Hematopoietic multipotent progenitor cell treated with erythropoietin and hydrocortisone succinate and interleukin-3 and kit ligand, for 8 days (in vitro differentiated cells): Measurements from ENCODE around the gene TRPC1.
"Not testable (repeated sequence)": the region's sequence is repeated elsewhere in the genome, so short reads cannot be mapped to it uniquely, and the experiment has no call there.

Experiments
- DNase-seq: peaks from one replicate; pipeline ENCODE4 v3.0.0-alpha.2; 2015

Gene TRPC1

GRCh38 chr3:142723968-142724681 lies at the start of gene TRPC1:
TRPC1 (plus strand) TSS chr3:142724034; CDS start chr3:142724560, 526 bp downstream.
- peak; percentile 79 for DNase-seq

GRCh38 chr3:142676151-142676550 lies 47.7 kb upstream of the TRPC1 start:
- DNase-seq, result no peak

GRCh38 chr3:142680710-142681109 lies 43.1 kb upstream of the TRPC1 start:
- no peak for DNase-seq

GRCh38 chr3:142690613-142691012 lies 33.2 kb upstream of the TRPC1 start:
- DNase-seq, result no peak

GRCh38 chr3:142691527-142691926 lies 32.3 kb upstream of the TRPC1 start:
- DNase-seq, result no peak

- peak; percentile 71 for DNase-seq
Measured at GRCh38 chr3:142693136-142693853, 30.5 kb upstream of the TRPC1 start.

- DNase-seq, result no peak
Measured at GRCh38 chr3:142694225-142694624, 29.6 kb upstream of the TRPC1 start.

- no peak for DNase-seq
Measured at GRCh38 chr3:142705198-142705597, 18.6 kb upstream of the TRPC1 start.

GRCh38 chr3:142706321-142707127 lies 17.3 kb upstream of the TRPC1 start:
- DNase-seq, result no peak

- DNase-seq, result no peak
Measured at GRCh38 chr3:142709207-142709606, 14.6 kb upstream of the TRPC1 start.

- DNase-seq, result not testable (repeated sequence)
Measured at GRCh38 chr3:142714882-142715281, 9.0 kb upstream of the TRPC1 start.

GRCh38 chr3:142716102-142716501 lies 7.7 kb upstream of the TRPC1 start:
- DNase-seq, result no peak

GRCh38 chr3:142723665-142723967 lies 218 bp upstream of the TRPC1 start:
- DNase-seq, result no peak

GRCh38 chr3:142724682-142725356 lies 985 bp downstream of the TRPC1 start:
- peak; percentile 29 for DNase-seq

GRCh38 chr3:142725357-142725739 lies 1.5 kb downstream of the TRPC1 start:
- no peak for DNase-seq

GRCh38 chr3:142726017-142726416 lies 2.2 kb downstream of the TRPC1 start:
- no peak for DNase-seq

- no peak for DNase-seq
Measured at GRCh38 chr3:142732066-142732465, 8.2 kb downstream of the TRPC1 start.

- DNase-seq, result no peak
Measured at GRCh38 chr3:142734834-142735233, 11.0 kb downstream of the TRPC1 start.

- no peak for DNase-seq
Measured at GRCh38 chr3:142735462-142735861, 11.6 kb downstream of the TRPC1 start.

- DNase-seq, result no peak
Measured at GRCh38 chr3:142738396-142738795, 14.6 kb downstream of the TRPC1 start.

- no peak for DNase-seq
Measured at GRCh38 chr3:142746646-142747045, 22.8 kb downstream of the TRPC1 start.

- not testable (repeated sequence) for DNase-seq
Measured at GRCh38 chr3:142750531-142750930, 26.7 kb downstream of the TRPC1 start.

GRCh38 chr3:142752605-142753004 lies 28.8 kb downstream of the TRPC1 start:
- DNase-seq, result not testable (repeated sequence)
